Esophagus (tissue), 2 donors: ENCODE measurements around the gene PLLP. TPM values are rescaled to one million over a fixed set of nuclear protein-coding genes. Genes with fewer than 3 reads are reported as not detected.

Experiments used
- H3K27ac ChIP-seq, 2 donors: one replicate each; pipeline ENCODE4 v1.5.1; 2013; ENCODE audit warnings: low read depth in 2 of 2, mild to moderate bottlenecking in 2 of 2, inconsistent platforms in 1 of 2, low read length in 1 of 2, moderate library complexity in 1 of 2
- H3K27me3 ChIP-seq, 2 donors: one replicate each; pipeline ENCODE4 v1.6.1; 2013; ENCODE audit warnings: low read length in 2 of 2, control low read depth in 1 of 2, mild to moderate bottlenecking in 1 of 2; ENCODE audit not compliant: insufficient read depth in 2 of 2, control insufficient read depth in 1 of 2
- H3K36me3 ChIP-seq, 2 donors: one replicate each; pipeline ENCODE4 v1.6.1; 2013; ENCODE audit warnings: low read length in 1 of 2; ENCODE audit not compliant: control insufficient read depth in 2 of 2, insufficient read depth in 2 of 2
- H3K4me1 ChIP-seq, 2 donors: one replicate each; pipeline ENCODE4 v1.6.1; 2013; ENCODE audit warnings: low read length in 1 of 2; ENCODE audit not compliant: control insufficient read depth in 2 of 2, insufficient read depth in 2 of 2
- H3K4me3 ChIP-seq, 2 donors: one replicate each; pipeline ENCODE4 v1.5.1; 2013; ENCODE audit warnings: low read length in 2 of 2, mild to moderate bottlenecking in 2 of 2, low read depth in 1 of 2, moderate library complexity in 1 of 2
- H3K9me3 ChIP-seq, 2 donors: one replicate each; pipeline ENCODE4 v1.6.1; 2013; ENCODE audit warnings: mild to moderate bottlenecking in 2 of 2, low read depth in 1 of 2, low read length in 1 of 2, moderate library complexity in 1 of 2; ENCODE audit not compliant: control insufficient read depth in 2 of 2, insufficient read depth in 1 of 2
- WGBS, 2 donors: extraction: QIAGEN DNeasy Blood & Tissue Kit; methylation state at CpG; one replicate each; pipeline ENCODE4 v1.1.7; 2013; 5-methylcytosine and 5-hydroxymethylcytosine counted together
- polyA plus RNA-seq, 2 donors: library from polyadenylated mRNA; stranded (reverse); fragments of 200-250 nt; gene quantifications; one replicate each; pipeline ENCODE4 v1.2.3, GENCODE V29; 2013
- donor health status: healthy with polysubstance abuse.
- donor health status: Bipolar disorder and iron deficiency.

The PLLP gene
- polyA plus RNA-seq, 2 donors, result 18.1 to 28.0 TPM

DNA sequence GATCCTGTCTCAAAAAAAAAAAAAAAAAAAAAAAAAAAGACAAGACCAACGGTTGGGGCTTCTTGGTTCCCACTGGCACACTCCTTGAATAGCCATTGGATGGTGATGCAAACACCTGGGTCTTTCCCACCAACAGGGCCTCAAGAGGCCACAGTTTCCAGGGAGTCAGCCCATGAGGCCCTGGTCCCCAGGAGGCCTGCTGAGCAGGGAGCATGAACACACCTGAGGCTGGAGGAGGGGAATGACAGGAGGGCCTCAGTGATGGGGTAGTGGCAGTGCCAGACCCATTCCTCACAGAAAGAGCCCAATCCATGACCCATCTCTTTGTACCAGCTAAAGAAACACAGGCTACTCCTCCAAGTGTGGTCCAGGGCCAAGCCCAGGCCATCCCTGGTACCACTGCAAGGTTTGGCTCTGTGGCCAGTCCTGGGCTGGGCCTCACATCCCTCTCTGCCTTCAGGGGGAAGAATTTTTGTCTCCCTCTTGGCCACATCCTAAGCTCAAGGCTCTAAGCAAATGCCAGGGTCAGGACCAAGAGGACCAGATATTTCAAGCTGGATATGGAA is 25.5 kb downstream of the PLLP start:
- H3K4me1 ChIP-seq, result peaks cover 3 to 34% of the 10 kb centered on the region in 2 donors
- H3K9me3 ChIP-seq, result no peaks in the 10 kb centered on the region
- peaks cover 0 to 20% of the 10 kb centered on the region in 2 donors for H3K36me3 ChIP-seq
- H3K27ac ChIP-seq, result no peak overlapping the region
- no peaks in the 10 kb centered on the region for H3K27me3 ChIP-seq
- H3K4me3 ChIP-seq, result no peak overlapping the region
- WGBS, 2 donors, result 77 to 82% methylated on average over 1 of the region's 1 CpG

DNA sequence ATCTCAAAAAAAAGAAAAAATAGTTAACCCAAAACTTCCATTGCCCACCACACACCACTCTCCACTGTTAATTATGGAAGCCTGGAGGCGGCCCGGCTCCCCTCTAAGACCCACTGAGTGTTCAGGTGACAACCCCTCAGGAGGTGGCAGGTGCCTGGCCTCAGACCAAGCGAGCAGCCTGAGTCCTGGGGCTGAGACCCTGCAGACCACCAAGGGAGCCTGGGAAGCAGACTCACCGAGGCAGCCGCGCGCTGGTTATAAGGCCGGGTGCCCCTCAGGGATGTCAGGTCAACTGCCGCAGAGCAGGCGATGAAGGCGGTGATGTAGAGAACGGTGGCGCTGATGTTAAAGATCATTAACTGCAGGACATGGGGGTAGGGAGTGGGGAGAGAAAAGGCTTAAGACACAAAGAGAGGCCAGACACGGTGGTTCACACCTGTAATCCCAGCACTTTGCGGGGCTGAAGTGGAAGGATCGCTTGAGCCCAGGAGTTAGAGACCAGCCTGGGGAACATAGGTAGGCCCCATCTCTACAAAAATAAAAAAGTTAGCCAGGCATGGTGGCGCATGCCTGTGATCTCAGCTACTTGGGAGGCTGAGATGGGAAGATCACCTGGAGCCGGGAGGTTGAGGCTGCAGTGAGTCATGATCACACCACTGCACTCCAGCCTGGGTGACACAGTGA is 26.1 kb downstream of the PLLP start:
- 96 to 97% methylated on average over 18 of the region's 18 CpGs for WGBS, 2 donors

GRCh38 chr16:57257455-57258070 is 26.9 kb downstream of the PLLP start:
- Histone ChIP-seq H3K4me3 (no peak overlapping the region), H3K27ac (peak overlapping the region; percentile 69 to 81), H3K4me1 (peaks cover under 1 to 22% of the 10 kb centered on the region in 2 donors), H3K9me3 (no peaks in the 10 kb centered on the region), H3K36me3 (peaks cover 0 to 21% of the 10 kb centered on the region in 2 donors), H3K27me3 (no peaks in the 10 kb centered on the region)
- 87 to 88% methylated on average over 13 of the region's 13 CpGs for WGBS, 2 donors

More for the DNA sequence above, 26.1 kb downstream of the PLLP start:
- H3K36me3 ChIP-seq, result peaks cover 0 to 20% of the 10 kb centered on the region in 2 donors
- H3K27me3 ChIP-seq, result no peaks in the 10 kb centered on the region
- H3K4me3 ChIP-seq, result no peak overlapping the region
- no peaks in the 10 kb centered on the region for H3K9me3 ChIP-seq
- peak overlapping the region in 1 of 2 donors; percentile 1 for H3K27ac ChIP-seq
- peaks cover 3 to 30% of the 10 kb centered on the region in 2 donors for H3K4me1 ChIP-seq

DNA sequence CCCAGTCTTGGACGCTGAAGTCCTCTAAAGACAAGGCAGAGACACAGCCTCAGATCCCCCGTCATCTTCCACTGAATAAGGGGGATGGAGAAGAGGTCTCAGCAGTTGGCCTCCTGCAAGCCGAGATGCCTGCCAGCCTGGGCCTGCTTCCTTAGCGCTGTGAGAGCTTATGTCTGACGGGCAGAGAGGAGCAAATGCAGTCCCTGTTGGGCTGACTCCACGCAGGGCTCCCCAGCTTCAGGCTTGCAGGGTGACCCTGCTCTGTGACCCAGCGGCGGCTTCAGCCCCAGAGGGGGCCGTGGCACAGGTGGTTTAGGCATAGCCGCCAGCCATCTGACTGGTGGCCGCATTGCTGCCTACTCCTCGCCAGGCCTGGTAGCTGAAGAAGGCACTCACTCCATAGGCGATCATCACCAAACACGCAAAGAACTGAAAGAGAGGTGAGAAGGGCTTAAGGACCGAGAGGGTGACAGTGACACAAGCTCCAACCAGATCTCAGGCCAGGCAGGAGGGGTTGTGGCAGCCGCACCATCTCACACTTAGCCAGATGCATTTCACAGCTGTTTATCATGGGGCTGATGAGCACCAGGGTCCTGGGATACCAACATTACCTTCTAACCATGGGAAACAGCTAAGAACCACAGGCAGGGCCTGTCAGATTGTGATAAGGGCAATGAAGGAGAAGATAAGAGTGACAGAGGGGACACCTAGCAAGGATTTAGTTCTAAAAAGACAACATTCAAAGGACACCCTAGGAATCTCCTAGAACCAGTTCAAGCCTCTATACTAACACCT is 27.7 kb downstream of the PLLP start:
- Histone ChIP-seq H3K36me3 (peaks cover 3 to 24% of the 10 kb centered on the region in 2 donors), H3K27ac (peak overlapping the region; percentile 81 to 88), H3K4me1 (peaks cover 0 to 21% of the 10 kb centered on the region in 2 donors), H3K9me3 (no peaks in the 10 kb centered on the region), H3K27me3 (no peaks in the 10 kb centered on the region), H3K4me3 (no peak overlapping the region)
- 89 to 91% methylated on average over 16 of the region's 16 CpGs for WGBS, 2 donors

- Histone ChIP-seq H3K9me3 (no peaks in the 10 kb centered on the region), H3K27me3 (no peaks in the 10 kb centered on the region), H3K4me3 (no peak overlapping the region), H3K27ac (peak overlapping the region; percentile 81 to 88), H3K36me3 (peaks cover 3 to 28% of the 10 kb centered on the region in 2 donors), H3K4me1 (peaks cover 0 to 21% of the 10 kb centered on the region in 2 donors)
- 58 to 72% methylated on average over 10 of the region's 10 CpGs for WGBS, 2 donors
Observed at GRCh38 chr16:57255686-57256415, 28.6 kb downstream of the PLLP start.

DNA sequence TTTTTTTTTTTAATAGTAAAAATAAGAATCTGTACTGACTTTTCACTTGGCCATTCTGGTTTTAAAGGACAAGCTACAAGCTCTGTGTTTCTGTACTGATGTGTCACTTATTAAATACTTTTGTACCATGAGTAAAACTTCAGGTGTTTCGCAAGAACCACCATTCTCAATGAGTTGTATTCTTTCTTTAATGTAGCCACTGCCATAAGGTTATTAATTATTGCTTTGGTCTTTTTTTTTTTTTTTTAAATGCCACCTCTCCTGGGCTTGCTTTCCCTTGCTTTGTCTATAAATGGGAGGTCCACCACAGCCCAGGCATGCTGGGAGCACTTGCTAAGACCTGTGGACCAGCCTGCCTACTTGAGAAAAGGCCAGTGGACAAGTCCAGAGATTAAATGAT is 31.0 kb downstream of the PLLP start:
- Histone ChIP-seq H3K9me3 (no peaks in the 10 kb centered on the region), H3K4me1 (peaks cover 0 to 16% of the 10 kb centered on the region in 2 donors), H3K27me3 (no peaks in the 10 kb centered on the region), H3K4me3 (no peak overlapping the region), H3K27ac (no peak overlapping the region), H3K36me3 (peaks cover 9 to 42% of the 10 kb centered on the region in 2 donors)
- WGBS, 2 donors, result 88 to 94% methylated on average over 1 of the region's 1 CpG

DNA sequence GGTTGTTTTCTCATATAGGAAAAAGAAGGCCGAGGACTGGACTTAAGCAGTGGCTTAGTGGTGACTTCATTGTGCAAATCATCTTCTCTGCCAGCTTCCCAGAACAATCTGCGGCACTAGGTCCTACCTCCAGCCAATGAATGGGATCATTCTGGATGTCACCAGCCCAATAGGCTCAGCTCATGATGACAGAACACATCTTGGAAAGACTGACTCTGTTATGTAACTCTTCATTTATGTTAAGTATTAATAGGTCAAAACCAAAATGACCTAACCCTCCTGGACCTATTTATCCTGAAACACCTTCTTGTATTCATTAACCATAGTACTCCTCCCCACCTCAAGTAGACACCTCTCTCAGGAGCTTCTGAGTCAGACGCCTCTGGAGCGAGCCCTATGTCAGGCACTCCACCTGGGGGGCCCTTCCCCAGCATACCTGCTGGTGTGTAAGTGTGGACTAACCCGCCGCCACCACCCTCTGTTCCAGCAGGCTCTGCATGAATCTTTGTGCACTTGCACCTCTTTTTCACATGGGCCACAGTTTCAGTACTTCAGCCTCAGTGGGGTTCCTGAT is 32.2 kb downstream of the PLLP start:
- no peaks in the 10 kb centered on the region for H3K9me3 ChIP-seq
- 87 to 92% methylated on average over 6 of the region's 6 CpGs for WGBS, 2 donors
- H3K27ac ChIP-seq, result peak overlapping the region in 1 of 2 donors; percentile 47
- peaks cover 0 to 9% of the 10 kb centered on the region in 2 donors for H3K4me1 ChIP-seq
- peaks cover 9 to 33% of the 10 kb centered on the region in 2 donors for H3K36me3 ChIP-seq
- no peaks in the 10 kb centered on the region for H3K27me3 ChIP-seq
- no peak overlapping the region for H3K4me3 ChIP-seq

GRCh38 chr16:57251352-57251751 is 33.1 kb downstream of the PLLP start:
- WGBS, 2 donors, result 91 to 98% methylated on average over 2 of the region's 2 CpGs
- Histone ChIP-seq H3K27me3 (no peaks in the 10 kb centered on the region), H3K27ac (no peak overlapping the region), H3K36me3 (peaks cover 9 to 26% of the 10 kb centered on the region in 2 donors), H3K9me3 (no peaks in the 10 kb centered on the region), H3K4me3 (no peak overlapping the region), H3K4me1 (peaks cover 0 to under 1% of the 10 kb centered on the region in 2 donors)
